HCT116 (cell line): ENCODE data around the gene SLC7A8.

Experiments used
- CEBPB ChIP-seq: IDR thresholded peaks from 2 replicates; pipeline ENCODE4 v1.6.1; 2012; ENCODE audit warnings: low read depth
- CTCF ChIP-seq, 3 experiments: fragments of 200-600 bp in 1 of 3; sonication (generic) in 1 of 3; IDR thresholded peaks in 2 of 3; conservative IDR thresholded peaks in 1 of 3; 2 replicates each; pipeline ENCODE4 v1.5.1; 2012 to 2017; ENCODE audit warnings: low read depth in 2 of 3, low read length in 2 of 3, antibody characterized with exemption in 1 of 3, borderline replicate concordance in 1 of 3, control low read depth in 1 of 3, mild to moderate bottlenecking in 1 of 3, mixed read lengths in 1 of 3, mixed run types in 1 of 3, moderate library complexity in 1 of 3; ENCODE audit not compliant: insufficient read depth in 1 of 3
- ELF1 ChIP-seq: IDR thresholded peaks from 2 replicates; pipeline ENCODE4 v1.6.1; 2012; ENCODE audit warnings: low read depth, borderline replicate concordance
- MAX ChIP-seq: IDR thresholded peaks from 2 replicates; pipeline ENCODE4 v1.6.1; 2012
- POLR2A ChIP-seq: IDR thresholded peaks from 2 replicates; pipeline ENCODE4 v1.7.0; 2011; ENCODE audit warnings: borderline replicate concordance; ENCODE audit not compliant: insufficient read depth, insufficient read length; ENCODE audit errors: extremely low read depth
- POLR2AphosphoS5 ChIP-seq: IDR thresholded peaks from 2 replicates; pipeline ENCODE4 v1.6.1; 2011; ENCODE audit warnings: mild to moderate bottlenecking, low read depth, low read length, moderate library complexity
- ZNF274 ChIP-seq: fragments of 200-500 bp; sonication (Bioruptor generic); IDR thresholded peaks from 2 replicates; pipeline ENCODE4 v1.6.1; 2014; ENCODE audit warnings: mild to moderate bottlenecking, low read depth, low read length, inconsistent platforms

- TF ChIP-seq ELF1 (no peak), POLR2A (no peak), MAX (no peak), ZNF274 (no peak), CEBPB (no peak), POLR2AphosphoS5 (no peak), CTCF (IDR thresholded peaks at IDR 0.05 in 2 of 3, conservative IDR thresholded peaks at IDR 0.05 in 1 of 3; ENCODE audit: borderline replicate concordance in 1 of 3, insufficient read depth in 1 of 3, low read depth in 2 of 3, low read length in 2 of 3) (no peak)
Observed at GRCh38 chr14:23130871-23131270, 52.6 kb downstream of the SLC7A8 start.
